Muscle of back (tissue), 11 donors: ENCODE measurements around the gene DPPA5. TPM values are rescaled to one million over a fixed set of nuclear protein-coding genes. Genes with fewer than 3 reads are reported as not detected.
"Not testable (repeated sequence)": the region's sequence is repeated elsewhere in the genome, so short reads cannot be mapped to it uniquely, and the experiment has no call there.

Source experiments
- DNase-seq, 3 donors: peaks; one replicate each; pipeline versions ENCODE4 v3.0.0 to v3.0.0-alpha.2; 2013
- polyA plus RNA-seq, 10 donors: library from polyadenylated mRNA; unstranded; fragments of 120-200 nt; gene quantifications; one replicate each; pipeline ENCODE4 v1.2.1, GENCODE V29; 2013; ENCODE audit not compliant: insufficient read length in 10 of 10

DPPA5 gene
- polyA plus RNA-seq, 10 donors = not detected

- not testable (repeated sequence) for DNase-seq
These were observed 50.3 kb downstream of the DPPA5 start for GRCh38 chr6:73303773-73304172.

Other genes starting within 250 kb of the DPPA5 start
- gene KHDC1L, start 128.8 kb downstream of the DPPA5 start, polyA plus RNA-seq = under 1 TPM in 4 of 10 donors, not detected in 6; 0.23 to 0.59 (median 0.41) TPM
- gene KHDC1, start 91.1 kb downstream of the DPPA5 start, polyA plus RNA-seq = 1 to 10 TPM; 3.2 to 5.9 (median 4.5) TPM
- under 1 TPM in 1 of 10 donors, not detected in 9; 0.15 TPM for gene KHDC3L, start 8.4 kb upstream of the DPPA5 start, polyA plus RNA-seq
- under 1 TPM in 2 of 10 donors, not detected in 8; 0.33 to 0.35 TPM for gene OOEP, start 15.6 kb upstream of the DPPA5 start, polyA plus RNA-seq
- under 1 TPM; 0.19 to 0.70 (median 0.48) TPM for gene DDX43, start 40.6 kb upstream of the DPPA5 start, polyA plus RNA-seq
- gene CGAS, start 98.0 kb upstream of the DPPA5 start, polyA plus RNA-seq = 1 to 10 TPM; 3.7 to 5.8 (median 4.6) TPM
- gene MTO1, start 107.5 kb upstream of the DPPA5 start, polyA plus RNA-seq = 10 to 100 TPM; 13.6 to 24.1 (median 19.1) TPM
- over 10,000 TPM; 19,920 to 28,084 (median 23,432) TPM for gene EEF1A1, start 166.8 kb upstream of the DPPA5 start, polyA plus RNA-seq